HEK293 (cell line): ENCODE data around the gene VASH2.

Experiments used
- CTCF ChIP-seq: fragments of 450-650 bp; formaldehyde crosslinking; IDR thresholded peaks from 2 replicates; pipeline ENCODE4 v1.5.1; 2016; ENCODE audit warnings: missing biosample characterization, missing genetic modification characterization
- SETDB1 ChIP-seq: IDR thresholded peaks from one replicate; pipeline ENCODE4 v1.6.1; 2017; ENCODE audit warnings: mild to moderate bottlenecking, low read length, moderate library complexity, mixed read lengths; ENCODE audit not compliant: insufficient read length
- ZBTB1 ChIP-seq: fragments of 450-650 bp; formaldehyde crosslinking; IDR thresholded peaks from 2 replicates; pipeline ENCODE4 v1.5.1; 2016; ENCODE audit warnings: missing biosample characterization, missing genetic modification characterization
- ZBTB11 ChIP-seq: fragments of 450-650 bp; formaldehyde crosslinking; conservative IDR thresholded peaks from 2 replicates; pipeline ENCODE4 v1.5.1; 2016; ENCODE audit warnings: low read depth, missing biosample characterization, missing genetic modification characterization
- ZNF114 ChIP-seq: fragments of 450-650 bp; formaldehyde crosslinking; IDR thresholded peaks from 2 replicates; pipeline ENCODE4 v1.5.0; 2017; ENCODE audit warnings: missing biosample characterization, missing genetic modification characterization
- ZNF174 ChIP-seq: fragments of 450-650 bp; formaldehyde crosslinking; IDR thresholded peaks from 2 replicates; pipeline ENCODE4 v1.5.0; 2017; ENCODE audit warnings: missing biosample characterization, mild to moderate bottlenecking, missing genetic modification characterization
- ZNF184 ChIP-seq: fragments of 450-650 bp; IDR thresholded peaks from 2 replicates; pipeline ENCODE4 v1.5.1; 2018; ENCODE audit warnings: missing biosample characterization, mild to moderate bottlenecking, missing genetic modification characterization
- ZNF366 ChIP-seq: fragments of 450-650 bp; formaldehyde crosslinking; conservative IDR thresholded peaks from 2 replicates; pipeline ENCODE4 v1.5.1; 2016; ENCODE audit warnings: missing biosample characterization, missing genetic modification characterization

DNA sequence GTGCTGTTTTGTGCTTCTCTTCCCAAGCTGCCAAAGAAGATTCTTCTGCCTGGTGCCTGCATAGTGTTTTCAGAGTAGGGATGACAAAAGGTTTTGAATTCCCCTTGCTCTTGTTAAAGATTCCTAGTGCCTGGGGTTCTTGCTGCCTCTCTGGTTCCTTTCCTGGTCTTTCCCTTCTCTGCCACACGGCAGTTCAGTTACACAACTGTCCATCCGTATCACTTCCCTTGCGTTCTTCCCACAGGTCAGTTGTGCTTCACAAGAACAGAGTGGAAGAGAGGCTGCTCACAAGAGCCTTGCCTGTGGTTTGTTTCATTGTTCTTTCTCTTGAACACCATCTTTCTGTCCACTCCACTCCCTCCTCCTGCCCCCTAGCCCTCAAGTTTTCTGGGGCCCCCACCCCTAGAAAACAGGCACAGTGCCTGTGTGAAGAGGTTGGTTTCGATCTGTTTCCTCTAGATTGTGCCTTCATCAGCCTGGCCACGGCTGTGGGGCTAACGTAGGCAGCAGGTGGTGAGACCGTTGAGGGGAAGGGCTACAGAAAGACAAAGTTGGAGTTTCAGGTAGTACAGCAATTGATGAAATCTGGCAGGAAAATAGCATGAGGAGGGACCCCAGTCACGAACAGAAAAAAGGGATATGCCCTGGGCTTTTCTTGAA is 5.8 kb downstream of the VASH2 start:
- TF ChIP-seq CTCF (tag by site-specific recombination): no peak
- no peak for TF ChIP-seq ZNF174 (tag by site-specific recombination)
- TF ChIP-seq ZBTB1 (tag by site-specific recombination): no peak
- no peak for TF ChIP-seq ZBTB11
- no peak for TF ChIP-seq ZNF366 (tag by site-specific recombination)
- TF ChIP-seq ZNF184 (tag by site-specific recombination): no peak
- TF ChIP-seq ZNF114: no peak
- TF ChIP-seq SETDB1: no peak
